ENCODE data around the gene RDH16. TPM values are rescaled to one million over a fixed set of nuclear protein-coding genes. Genes with fewer than 3 reads are reported as not detected.
A peak's percentile ranks its signal among the peaks of the same experiment; 100 is the strongest.
"Not testable (repeated sequence)": the region's sequence is repeated elsewhere in the genome, so short reads cannot be mapped to it uniquely, and the experiment has no call there.

Gene RDH16
- total and polyA plus RNA-seq, 4 donors, result 12.9 to 382 (median 219) TPM

DNA sequence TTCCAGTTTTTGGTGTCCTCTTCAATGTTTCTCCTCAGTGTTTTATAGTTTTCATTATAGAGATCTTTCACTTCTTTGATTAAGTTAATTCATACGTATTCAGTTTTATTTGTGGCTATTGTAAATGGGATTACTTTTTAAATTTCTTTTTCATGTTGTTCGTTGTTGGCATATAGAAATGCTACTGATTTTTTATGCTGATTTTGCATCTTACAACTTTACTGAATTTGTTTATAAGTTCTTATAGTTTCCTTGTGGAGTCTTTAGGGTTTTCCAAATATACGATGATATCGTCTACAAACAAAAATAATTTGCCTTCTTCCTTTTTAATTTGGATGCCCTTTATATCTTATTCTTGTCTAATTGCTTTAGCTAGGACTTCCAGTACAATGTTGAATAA lies 13.5 kb downstream of the RDH16 start:
- H3K36me3 ChIP-seq (ENCODE audit: control insufficient read depth in 4 of 4, insufficient read depth in 3 of 4, low read depth in 1 of 4, low read length in 3 of 4), result no peaks in the 10 kb centered on the region
- DNase-seq (ENCODE audit: low spot score), result no peak
- 95% methylated on average over 4 of the region's 4 CpGs for WGBS

DNA sequence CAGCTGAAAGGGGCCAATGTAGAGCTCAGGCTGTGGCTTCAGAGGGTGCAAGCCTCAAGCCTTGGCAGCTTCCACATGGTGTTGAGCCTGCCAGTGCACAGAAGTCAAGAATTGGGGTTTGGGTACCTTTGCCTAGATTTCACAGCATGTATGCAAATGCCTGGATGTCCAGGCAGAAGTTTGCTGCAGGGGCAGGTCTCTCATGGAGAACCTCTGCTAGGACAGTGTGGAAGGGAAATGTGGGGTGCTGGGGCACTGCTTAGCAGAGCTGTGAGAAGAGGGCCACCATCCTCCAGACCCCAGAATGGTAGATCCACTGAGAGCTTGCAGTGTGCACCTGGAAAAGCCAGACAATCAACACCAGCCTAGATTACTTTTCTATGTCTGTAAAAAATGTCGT lies 14.0 kb downstream of the RDH16 start:
- not testable (repeated sequence) for H3K9ac ChIP-seq (ENCODE audit: low read depth in 1 of 2, low read length in 2 of 2); DNase-seq (ENCODE audit: low spot score); H3K27me3 ChIP-seq (ENCODE audit: control insufficient read depth in 4 of 4, insufficient read depth in 4 of 4, low read length in 3 of 4); H3K36me3 ChIP-seq (ENCODE audit: control insufficient read depth in 4 of 4, insufficient read depth in 3 of 4, low read depth in 1 of 4, low read length in 3 of 4); H3K27ac ChIP-seq (ENCODE audit: low read depth in 1 of 2, low read length in 2 of 2); H3K4me3 ChIP-seq (ENCODE audit: low read depth in 1 of 3, low read length in 3 of 3); H3K9me3 ChIP-seq (ENCODE audit: control insufficient read depth in 4 of 4, low read length in 3 of 4)
- peaks cover 5 to 14% (median 13%) of the 10 kb centered on the region in 4 donors for H3K4me1 ChIP-seq (ENCODE audit: control insufficient read depth in 4 of 4, insufficient read depth in 4 of 4, low read length in 3 of 4)
- WGBS, result 92% methylated on average over 1 of the region's 1 CpG

More for the DNA sequence above, 13.5 kb downstream of the RDH16 start:
- no peak overlapping the region for H3K4me3 ChIP-seq (ENCODE audit: low read depth in 1 of 3, low read length in 3 of 3)
- H3K9me3 ChIP-seq (ENCODE audit: control insufficient read depth in 4 of 4, low read length in 3 of 4), result no peaks in the 10 kb centered on the region
- H3K4me1 ChIP-seq (ENCODE audit: control insufficient read depth in 4 of 4, insufficient read depth in 4 of 4, low read length in 3 of 4), result peaks cover 5 to 14% (median 13%) of the 10 kb centered on the region in 4 donors
- H3K27me3 ChIP-seq (ENCODE audit: control insufficient read depth in 4 of 4, insufficient read depth in 4 of 4, low read length in 3 of 4), result no peaks in the 10 kb centered on the region
- no peak overlapping the region for H3K27ac ChIP-seq (ENCODE audit: low read depth in 1 of 2, low read length in 2 of 2)
- H3K9ac ChIP-seq (ENCODE audit: low read depth in 1 of 2, low read length in 2 of 2), result no peak overlapping the region
- TF ChIP-seq RAD21 (IDR thresholded peaks at IDR 0.05) (no peak), HNF4G (IDR thresholded peaks at IDR 0.05) (no peak), RXRA (IDR thresholded peaks at IDR 0.05) (no peak), JUND (IDR thresholded peaks at IDR 0.05) (no peak), HNF4A (conservative IDR thresholded peaks at IDR 0.05) (no peak)
- TF ChIP-seq, protein P1, sequence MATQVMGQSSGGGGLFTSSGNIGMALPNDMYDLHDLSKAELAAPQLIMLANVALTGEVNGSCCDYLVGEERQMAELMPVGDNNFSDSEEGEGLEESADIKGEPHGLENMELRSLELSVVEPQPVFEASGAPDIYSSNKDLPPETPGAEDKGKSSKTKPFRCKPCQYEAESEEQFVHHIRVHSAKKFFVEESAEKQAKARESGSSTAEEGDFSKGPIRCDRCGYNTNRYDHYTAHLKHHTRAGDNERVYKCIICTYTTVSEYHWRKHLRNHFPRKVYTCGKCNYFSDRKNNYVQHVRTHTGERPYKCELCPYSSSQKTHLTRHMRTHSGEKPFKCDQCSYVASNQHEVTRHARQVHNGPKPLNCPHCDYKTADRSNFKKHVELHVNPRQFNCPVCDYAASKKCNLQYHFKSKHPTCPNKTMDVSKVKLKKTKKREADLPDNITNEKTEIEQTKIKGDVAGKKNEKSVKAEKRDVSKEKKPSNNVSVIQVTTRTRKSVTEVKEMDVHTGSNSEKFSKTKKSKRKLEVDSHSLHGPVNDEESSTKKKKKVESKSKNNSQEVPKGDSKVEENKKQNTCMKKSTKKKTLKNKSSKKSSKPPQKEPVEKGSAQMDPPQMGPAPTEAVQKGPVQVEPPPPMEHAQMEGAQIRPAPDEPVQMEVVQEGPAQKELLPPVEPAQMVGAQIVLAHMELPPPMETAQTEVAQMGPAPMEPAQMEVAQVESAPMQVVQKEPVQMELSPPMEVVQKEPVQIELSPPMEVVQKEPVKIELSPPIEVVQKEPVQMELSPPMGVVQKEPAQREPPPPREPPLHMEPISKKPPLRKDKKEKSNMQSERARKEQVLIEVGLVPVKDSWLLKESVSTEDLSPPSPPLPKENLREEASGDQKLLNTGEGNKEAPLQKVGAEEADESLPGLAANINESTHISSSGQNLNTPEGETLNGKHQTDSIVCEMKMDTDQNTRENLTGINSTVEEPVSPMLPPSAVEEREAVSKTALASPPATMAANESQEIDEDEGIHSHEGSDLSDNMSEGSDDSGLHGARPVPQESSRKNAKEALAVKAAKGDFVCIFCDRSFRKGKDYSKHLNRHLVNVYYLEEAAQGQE (IDR thresholded peaks at IDR 0.05), result no peak
- TF ChIP-seq, protein P2, sequence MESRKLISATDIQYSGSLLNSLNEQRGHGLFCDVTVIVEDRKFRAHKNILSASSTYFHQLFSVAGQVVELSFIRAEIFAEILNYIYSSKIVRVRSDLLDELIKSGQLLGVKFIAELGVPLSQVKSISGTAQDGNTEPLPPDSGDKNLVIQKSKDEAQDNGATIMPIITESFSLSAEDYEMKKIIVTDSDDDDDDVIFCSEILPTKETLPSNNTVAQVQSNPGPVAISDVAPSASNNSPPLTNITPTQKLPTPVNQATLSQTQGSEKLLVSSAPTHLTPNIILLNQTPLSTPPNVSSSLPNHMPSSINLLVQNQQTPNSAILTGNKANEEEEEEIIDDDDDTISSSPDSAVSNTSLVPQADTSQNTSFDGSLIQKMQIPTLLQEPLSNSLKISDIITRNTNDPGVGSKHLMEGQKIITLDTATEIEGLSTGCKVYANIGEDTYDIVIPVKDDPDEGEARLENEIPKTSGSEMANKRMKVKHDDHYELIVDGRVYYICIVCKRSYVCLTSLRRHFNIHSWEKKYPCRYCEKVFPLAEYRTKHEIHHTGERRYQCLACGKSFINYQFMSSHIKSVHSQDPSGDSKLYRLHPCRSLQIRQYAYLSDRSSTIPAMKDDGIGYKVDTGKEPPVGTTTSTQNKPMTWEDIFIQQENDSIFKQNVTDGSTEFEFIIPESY (IDR thresholded peaks at IDR 0.05), result no peak
- TF ChIP-seq, protein P3, sequence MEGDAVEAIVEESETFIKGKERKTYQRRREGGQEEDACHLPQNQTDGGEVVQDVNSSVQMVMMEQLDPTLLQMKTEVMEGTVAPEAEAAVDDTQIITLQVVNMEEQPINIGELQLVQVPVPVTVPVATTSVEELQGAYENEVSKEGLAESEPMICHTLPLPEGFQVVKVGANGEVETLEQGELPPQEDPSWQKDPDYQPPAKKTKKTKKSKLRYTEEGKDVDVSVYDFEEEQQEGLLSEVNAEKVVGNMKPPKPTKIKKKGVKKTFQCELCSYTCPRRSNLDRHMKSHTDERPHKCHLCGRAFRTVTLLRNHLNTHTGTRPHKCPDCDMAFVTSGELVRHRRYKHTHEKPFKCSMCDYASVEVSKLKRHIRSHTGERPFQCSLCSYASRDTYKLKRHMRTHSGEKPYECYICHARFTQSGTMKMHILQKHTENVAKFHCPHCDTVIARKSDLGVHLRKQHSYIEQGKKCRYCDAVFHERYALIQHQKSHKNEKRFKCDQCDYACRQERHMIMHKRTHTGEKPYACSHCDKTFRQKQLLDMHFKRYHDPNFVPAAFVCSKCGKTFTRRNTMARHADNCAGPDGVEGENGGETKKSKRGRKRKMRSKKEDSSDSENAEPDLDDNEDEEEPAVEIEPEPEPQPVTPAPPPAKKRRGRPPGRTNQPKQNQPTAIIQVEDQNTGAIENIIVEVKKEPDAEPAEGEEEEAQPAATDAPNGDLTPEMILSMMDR (IDR thresholded peaks at IDR 0.05; ENCODE audit: low read depth, low read length, missing input control), result no peak

DNA sequence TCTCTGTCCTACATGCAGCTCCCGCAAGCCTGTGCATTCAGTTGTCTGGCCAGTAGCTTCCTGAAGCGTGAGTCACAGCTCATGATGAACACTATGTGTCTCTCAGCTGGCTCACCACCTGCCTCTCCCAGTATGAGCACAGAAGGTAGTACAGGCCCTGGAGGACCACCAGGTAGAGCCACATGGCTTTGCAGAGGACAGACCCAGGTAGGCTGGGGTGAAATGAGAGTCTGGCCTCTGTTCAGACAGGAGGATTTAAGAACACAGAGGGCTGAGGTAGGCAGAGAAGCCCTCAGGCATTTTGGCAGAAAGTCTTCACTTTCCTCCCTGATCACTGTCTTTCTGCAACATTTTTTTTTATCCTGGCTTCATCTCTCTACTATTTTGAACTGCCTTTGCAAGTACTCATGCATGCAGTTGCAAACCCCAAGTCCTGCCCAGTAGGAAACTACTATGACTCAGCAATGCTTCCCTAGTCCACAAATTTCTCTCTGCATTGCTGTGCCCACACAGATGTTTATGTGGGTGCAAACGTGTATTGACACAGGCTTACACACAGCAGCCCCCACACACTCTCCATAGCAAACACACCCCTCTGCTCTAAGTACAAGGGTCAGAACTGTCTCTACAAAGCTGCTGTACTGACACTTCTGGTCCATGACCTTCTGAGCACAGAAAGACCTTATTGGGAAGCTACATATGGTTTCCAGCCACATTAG lies 15.9 kb downstream of the RDH16 start:
- 60% methylated on average over 3 of the region's 3 CpGs for WGBS
- no peaks in the 10 kb centered on the region for H3K9me3 ChIP-seq (ENCODE audit: control insufficient read depth in 4 of 4, low read length in 3 of 4)
- H3K27ac ChIP-seq (ENCODE audit: low read depth in 1 of 2, low read length in 2 of 2), result peak overlapping the region; percentile 26 to 55
- H3K9ac ChIP-seq (ENCODE audit: low read depth in 1 of 2, low read length in 2 of 2), result no peak overlapping the region
- H3K27me3 ChIP-seq (ENCODE audit: control insufficient read depth in 4 of 4, insufficient read depth in 4 of 4, low read length in 3 of 4), result no peaks in the 10 kb centered on the region
- H3K36me3 ChIP-seq (ENCODE audit: control insufficient read depth in 4 of 4, insufficient read depth in 3 of 4, low read depth in 1 of 4, low read length in 3 of 4), result no peaks in the 10 kb centered on the region
- DNase-seq (ENCODE audit: low spot score), result peak; percentile 34
- peaks cover 5 to 14% (median 13%) of the 10 kb centered on the region in 4 donors for H3K4me1 ChIP-seq (ENCODE audit: control insufficient read depth in 4 of 4, insufficient read depth in 4 of 4, low read length in 3 of 4)
- no peak overlapping the region for H3K4me3 ChIP-seq (ENCODE audit: low read depth in 1 of 3, low read length in 3 of 3)
- TF ChIP-seq, protein P1 (IDR thresholded peaks at IDR 0.05), result peak; percentile 75
- TF ChIP-seq TAF1 (conservative IDR thresholded peaks at IDR 0.05) (no peak), SP1 (IDR thresholded peaks at IDR 0.05) (peak; percentile 84), HNF4G (IDR thresholded peaks at IDR 0.05) (peak; percentile 85), FOXA2 (IDR thresholded peaks at IDR 0.05) (peak; percentile 96)
- TF ChIP-seq, protein P3 (IDR thresholded peaks at IDR 0.05; ENCODE audit: low read depth, low read length, missing input control), result no peak
- TF ChIP-seq, protein P4, sequence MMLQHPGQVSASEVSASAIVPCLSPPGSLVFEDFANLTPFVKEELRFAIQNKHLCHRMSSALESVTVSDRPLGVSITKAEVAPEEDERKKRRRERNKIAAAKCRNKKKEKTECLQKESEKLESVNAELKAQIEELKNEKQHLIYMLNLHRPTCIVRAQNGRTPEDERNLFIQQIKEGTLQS (IDR thresholded peaks at IDR 0.05), result no peak
